Measurements from ENCODE around the gene CFAP251. TPM values are rescaled to one million over a fixed set of nuclear protein-coding genes. Genes with fewer than 3 reads are reported as not detected.
A peak's percentile ranks its signal among the peaks of the same experiment; 100 is the strongest.
"Not testable (repeated sequence)": the region's sequence is repeated elsewhere in the genome, so short reads cannot be mapped to it uniquely, and the experiment has no call there.

The CFAP251 gene, protein sequence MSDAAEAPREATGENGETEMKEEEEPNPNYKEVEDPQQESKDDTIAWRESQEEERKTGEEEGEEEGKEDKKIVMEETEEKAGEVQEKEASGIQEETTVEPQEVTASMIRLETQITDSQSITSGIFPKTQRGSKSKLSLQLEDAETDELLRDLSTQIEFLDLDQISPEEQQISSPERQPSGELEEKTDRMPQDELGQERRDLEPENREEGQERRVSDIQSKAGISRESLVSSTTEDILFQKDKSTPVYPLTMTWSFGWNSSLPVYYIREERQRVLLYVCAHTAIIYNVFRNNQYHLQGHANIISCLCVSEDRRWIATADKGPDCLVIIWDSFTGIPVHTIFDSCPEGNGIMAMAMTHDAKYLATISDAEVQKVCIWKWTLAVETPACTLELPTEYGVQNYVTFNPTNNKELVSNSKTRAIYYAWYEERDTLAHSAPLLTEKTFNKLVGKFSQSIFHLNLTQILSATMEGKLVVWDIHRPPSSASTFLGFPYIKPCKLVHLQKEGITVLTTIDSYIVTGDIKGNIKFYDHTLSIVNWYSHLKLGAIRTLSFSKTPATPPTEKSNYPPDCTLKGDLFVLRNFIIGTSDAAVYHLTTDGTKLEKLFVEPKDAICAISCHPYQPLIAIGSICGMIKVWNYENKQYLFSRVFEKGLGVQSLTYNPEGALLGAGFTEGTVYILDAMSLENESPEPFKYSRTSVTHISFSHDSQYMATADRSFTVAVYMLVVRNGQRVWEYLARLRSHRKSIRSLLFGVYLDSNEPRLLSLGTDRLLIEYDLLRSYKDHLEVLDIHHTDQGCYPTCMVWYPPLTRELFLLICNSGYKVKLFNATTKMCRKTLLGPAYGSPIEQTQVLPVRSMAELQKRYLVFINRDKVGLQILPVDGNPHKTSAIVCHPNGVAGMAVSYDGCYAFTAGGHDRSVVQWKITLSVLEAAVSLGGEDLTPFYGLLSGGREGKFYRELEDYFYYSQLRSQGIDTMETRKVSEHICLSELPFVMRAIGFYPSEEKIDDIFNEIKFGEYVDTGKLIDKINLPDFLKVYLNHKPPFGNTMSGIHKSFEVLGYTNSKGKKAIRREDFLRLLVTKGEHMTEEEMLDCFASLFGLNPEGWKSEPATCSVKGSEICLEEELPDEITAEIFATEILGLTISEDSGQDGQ
- 0.92 TPM for total RNA-seq
- long read RNA-seq, partial matches to known transcripts, result 1 of 2 reads
- long read RNA-seq, other reads (novel, unspliced or antisense), result 1 of 2 reads

DNA sequence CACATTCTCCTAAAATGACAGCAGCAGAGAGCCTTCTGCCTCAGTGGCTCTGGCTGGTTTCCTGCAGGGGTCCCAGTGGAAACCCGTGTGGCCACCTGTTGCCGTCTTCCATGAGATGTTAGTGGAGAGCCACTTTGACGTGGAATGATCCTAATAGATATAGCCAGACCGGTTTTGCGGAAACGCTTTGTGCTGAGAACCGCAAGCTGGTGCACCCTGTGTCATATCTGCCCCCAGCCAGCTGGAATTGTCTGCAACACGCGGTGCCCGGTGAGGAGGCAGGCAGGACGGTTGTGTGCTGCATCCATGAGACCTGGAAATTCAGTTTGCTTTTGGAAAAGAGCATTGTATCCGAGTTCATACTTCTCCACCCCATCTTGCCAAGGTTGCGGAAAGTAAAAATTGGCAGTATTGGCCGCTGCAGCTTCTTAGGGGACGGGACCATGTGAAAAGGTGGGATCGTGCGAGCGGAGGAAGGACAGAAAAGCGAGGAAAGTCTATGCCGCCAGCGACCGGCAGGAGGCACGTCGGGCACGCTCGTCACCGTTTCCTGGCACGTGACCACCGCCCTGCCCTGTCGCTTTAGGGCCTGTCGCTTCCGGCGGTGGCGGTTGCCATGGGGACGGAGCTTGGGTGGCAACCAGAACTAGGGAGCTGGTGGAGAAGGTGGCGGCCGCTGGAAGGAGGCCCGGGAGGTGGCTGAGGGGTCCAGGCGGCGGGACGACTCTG, at the start of gene CFAP251:
CFAP251 (plus strand) TSS at position 643 of the 729 bp plus-strand sequence. CDS start 2,714 bp downstream, outside the sequence.
- DNase-seq, result peak; percentile 98
- intact Hi-C loops (cut with micrococcal nuclease), result no loop called here
- peak; percentile 95 for ATAC-seq

- ATAC-seq; intact Hi-C loops (cut with micrococcal nuclease): not testable (repeated sequence)
Measured at GRCh38 chr12:121869229-121869628, 49.2 kb upstream of the CFAP251 start.

GRCh38 chr12:121871467-121871866, 46.9 kb upstream of the CFAP251 start:
- no peak for ATAC-seq
- DNase-seq, result no peak
- intact Hi-C loops (cut with micrococcal nuclease), result no loop called here

More at GRCh38 chr12:121869229-121869628, 49.2 kb upstream of the CFAP251 start:
- not testable (repeated sequence) for DNase-seq

- intact Hi-C loops (cut with micrococcal nuclease), result no loop called here
- peak; percentile 59 for ATAC-seq
- DNase-seq, result peak; percentile 44
Measured at GRCh38 chr12:121872546-121873215, 45.7 kb upstream of the CFAP251 start.

DNA sequence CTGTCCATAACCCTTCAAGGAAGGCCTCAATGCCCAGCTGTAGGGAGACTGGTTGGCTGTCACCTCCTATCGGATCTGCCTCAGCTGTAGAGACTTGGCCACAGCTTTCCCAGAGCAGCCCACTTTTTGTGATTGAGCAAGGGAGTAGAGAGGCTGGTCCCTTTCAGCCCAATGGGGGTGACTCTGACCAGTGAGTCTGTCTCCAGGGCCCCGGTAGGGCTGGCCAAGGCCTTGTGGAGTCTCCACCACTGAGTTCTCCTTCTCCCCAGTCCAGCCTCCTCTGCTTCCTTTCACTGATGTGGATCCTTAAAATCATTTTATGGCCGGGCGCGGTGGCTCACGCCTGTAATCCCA, 45.2 kb upstream of the CFAP251 start:
- peak; percentile 43 for ATAC-seq
- DNase-seq, result no peak
- intact Hi-C loops (cut with micrococcal nuclease), result no loop called here

DNA sequence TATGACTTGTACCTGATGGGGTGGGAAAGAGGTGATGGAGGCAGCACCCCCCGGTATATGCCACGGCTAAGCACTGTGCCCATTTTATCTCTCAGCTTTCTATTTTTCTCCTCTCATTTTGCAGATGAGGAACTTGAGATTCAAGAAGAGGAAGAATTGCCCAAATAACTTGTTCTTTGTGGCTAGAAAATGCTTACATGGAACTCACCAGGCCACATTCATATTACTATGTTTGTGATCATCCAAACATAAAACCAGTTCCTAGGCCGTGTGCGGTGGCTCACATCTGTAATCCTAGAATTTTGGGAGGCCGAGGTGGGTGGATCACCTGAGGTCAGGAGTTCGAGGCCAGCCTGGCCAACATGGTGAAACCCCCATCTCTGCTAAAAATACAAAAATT, 44.3 kb upstream of the CFAP251 start:
- intact Hi-C loops (cut with micrococcal nuclease), result no loop called here
- ATAC-seq, result no peak
- DNase-seq, result no peak

DNA sequence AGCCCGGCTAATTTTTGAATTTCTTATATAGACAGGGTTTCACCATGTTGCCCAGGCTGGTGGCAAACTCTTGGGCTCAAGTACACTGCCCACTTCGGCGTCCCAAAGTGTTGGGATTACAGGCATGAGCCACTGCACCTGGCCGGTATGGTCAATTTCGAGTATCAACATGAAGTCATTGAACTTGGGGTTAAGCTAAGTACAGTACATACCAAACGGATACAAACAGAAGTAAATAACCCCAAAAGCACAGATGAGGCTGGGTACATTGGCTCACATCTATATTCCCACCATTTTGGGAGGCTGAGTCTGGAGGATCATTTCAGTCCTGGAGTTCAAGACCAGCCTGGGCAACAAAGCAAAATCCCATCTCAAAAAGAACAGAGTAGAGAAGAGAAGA, 42.8 kb upstream of the CFAP251 start:
- intact Hi-C loops (cut with micrococcal nuclease), result no loop called here
- DNase-seq, result no peak
- ATAC-seq, result no peak

- intact Hi-C loops (cut with micrococcal nuclease); DNase-seq; ATAC-seq: not testable (repeated sequence)
Measured at GRCh38 chr12:121876080-121876447, 42.3 kb upstream of the CFAP251 start.

DNA sequence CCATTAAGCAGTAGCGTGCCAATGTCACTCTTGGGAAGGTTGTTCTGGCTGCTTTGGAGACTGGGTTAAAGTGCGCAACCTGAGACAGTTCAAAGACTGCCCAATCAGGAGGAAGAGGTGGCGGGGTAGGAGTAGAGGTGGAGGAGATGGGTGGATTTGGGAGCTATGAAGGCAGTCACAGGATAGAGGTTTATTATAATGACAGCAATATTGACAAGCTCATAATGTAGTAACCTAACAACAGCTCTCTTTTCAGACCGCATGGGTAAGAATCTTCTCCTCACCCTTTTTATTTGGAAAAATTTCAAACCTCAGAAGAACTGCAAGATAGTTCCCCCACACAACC, 35.1 kb upstream of the CFAP251 start:
- intact Hi-C loops (cut with micrococcal nuclease), result loop anchor here (10.0 kb wide), 1 partner anchor 88 kb away; the partner anchor contains the start of gene RHOF

GRCh38 chr12:121885129-121885528, 33.3 kb upstream of the CFAP251 start:
- not testable (repeated sequence) for ATAC-seq

More for the DNA sequence above, 35.1 kb upstream of the CFAP251 start:
- DNase-seq (no peak), ATAC-seq (no peak)

GRCh38 chr12:121888083-121888477, 30.3 kb upstream of the CFAP251 start:
- DNase-seq, result no peak
- no peak for ATAC-seq
- intact Hi-C loops (cut with micrococcal nuclease), result loop anchor here (10.0 kb wide), 1 partner anchor 93 kb away; the partner anchor contains the start of gene RHOF

More at GRCh38 chr12:121885129-121885528, 33.3 kb upstream of the CFAP251 start:
- not testable (repeated sequence) for DNase-seq
- intact Hi-C loops (cut with micrococcal nuclease), result loop anchor here (10.0 kb wide), 1 partner anchor 90 kb away; the partner anchor contains the start of gene RHOF

DNA sequence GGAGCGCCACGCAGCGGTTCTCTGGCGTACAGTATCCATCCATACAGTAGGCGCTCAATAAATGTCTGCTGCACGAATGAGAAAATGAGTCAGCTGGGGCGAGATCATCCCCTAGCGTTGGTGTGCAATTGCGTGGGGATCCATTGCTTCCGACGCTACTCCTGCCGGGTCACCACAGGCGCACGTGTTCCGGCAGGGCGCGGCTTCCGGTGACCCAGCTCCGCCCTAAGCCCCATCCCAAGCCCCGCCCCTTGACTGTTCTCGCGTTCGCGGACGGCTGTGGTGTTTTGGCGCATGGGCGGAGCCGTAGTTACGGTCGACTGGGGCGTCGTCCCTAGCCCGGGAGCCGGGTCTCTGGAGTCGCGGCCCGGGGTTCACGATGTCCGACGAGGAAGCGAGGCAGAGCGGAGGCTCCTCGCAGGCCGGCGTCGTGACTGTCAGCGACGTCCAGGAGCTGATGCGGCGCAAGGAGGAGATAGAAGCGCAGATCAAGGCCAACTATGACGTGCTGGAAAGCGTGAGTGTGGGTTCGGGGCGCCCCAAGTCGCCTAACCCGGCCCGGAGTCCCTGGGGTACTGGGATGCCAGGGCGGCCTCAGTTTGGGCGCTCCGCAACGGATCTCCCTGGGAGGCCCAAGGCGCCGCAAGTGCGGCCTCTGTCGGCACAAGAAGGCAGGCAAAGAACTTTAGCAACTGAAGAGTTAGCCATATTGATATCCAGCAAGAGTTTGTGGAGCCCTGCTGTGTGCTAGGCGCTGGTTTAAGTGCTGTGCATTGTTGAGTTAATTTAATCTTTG, 29.7 kb upstream of the CFAP251 start, which contains the start of gene PSMD9:
PSMD9 (plus strand) TSS at position 313 of the 796 bp plus-strand sequence; CDS start at position 380, 67 bp downstream.
- DNase-seq (peak; percentile 98), ATAC-seq (peak; percentile 99)
- intact Hi-C loops (cut with micrococcal nuclease), result loop anchor here (10.0 kb wide), 1 partner anchor 94 kb away; the partner anchor contains the start of gene RHOF

- no peak for DNase-seq
- no peak for ATAC-seq
- intact Hi-C loops (cut with micrococcal nuclease), result loop anchor here (10.0 kb wide), 1 partner anchor 94 kb away; the partner anchor contains the start of gene RHOF
Measured at GRCh38 chr12:121889274-121889624, 29.1 kb upstream of the CFAP251 start.

DNA sequence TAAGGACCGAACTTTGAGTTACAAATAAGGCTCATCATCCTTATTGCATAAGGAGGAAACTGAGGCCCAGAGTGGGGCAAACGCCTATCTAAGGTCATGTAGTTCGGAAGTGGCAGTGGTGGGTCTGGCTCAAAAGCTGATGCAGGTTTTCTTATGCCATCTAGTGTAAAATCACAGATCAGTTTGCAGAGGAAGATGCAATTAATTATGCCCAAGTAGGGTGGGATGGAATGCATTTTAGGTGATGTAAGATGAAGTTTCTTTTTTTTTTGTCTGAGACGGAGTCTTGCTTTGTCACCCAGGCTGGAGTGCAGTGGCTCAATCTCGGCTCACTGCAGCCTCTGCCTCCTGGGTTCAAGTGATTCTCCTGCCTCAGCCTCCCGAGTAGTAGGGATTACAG, 28.7 kb upstream of the CFAP251 start:
- intact Hi-C loops (cut with micrococcal nuclease), result loop anchor here (10.0 kb wide), 1 partner anchor 95 kb away; the partner anchor contains the start of gene RHOF

GRCh38 chr12:121892673-121893561, 25.5 kb upstream of the CFAP251 start:
- no peak for ATAC-seq
- no peak for DNase-seq
- intact Hi-C loops (cut with micrococcal nuclease), result no loop called here

More for the DNA sequence above, 28.7 kb upstream of the CFAP251 start:
- not testable (repeated sequence) for ATAC-seq, DNase-seq

DNA sequence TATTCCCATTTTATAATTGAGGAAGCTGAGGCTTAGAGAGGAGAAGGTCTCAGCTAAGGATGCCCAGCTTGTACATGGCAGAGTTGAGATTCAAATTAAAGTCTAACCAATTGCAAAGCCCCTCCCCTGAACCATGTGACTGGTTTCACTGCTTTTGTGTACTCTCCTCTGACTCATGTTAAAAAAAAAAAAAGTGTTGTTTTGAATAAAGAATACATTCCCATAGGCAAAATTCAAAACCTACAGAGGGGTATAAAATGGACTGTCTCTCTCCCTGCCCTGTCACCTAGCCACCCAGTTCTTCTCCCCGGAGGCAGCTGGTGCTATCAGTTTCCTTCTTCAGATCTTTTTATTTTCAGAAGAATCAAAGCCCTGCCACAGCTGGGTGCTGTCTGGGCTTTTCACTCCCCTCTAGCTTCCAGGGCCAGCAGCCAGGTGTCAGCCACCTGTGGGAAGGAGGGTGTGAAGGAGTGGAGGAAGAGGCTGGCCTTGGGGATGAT, 24.4 kb upstream of the CFAP251 start:
- intact Hi-C loops (cut with micrococcal nuclease), result no loop called here
- ATAC-seq, result no peak
- no peak for DNase-seq

Measured in left ventricle myocardium superior (tissue), 1 donor.